Measurements from ENCODE around the gene MICU1. TPM values are rescaled to one million over a fixed set of nuclear protein-coding genes. Genes with fewer than 3 reads are reported as not detected.

Gene MICU1
- total RNA-seq, 2 experiments from 2014 or later, result 27.2 to 33.6 TPM

GRCh38 chr10:72416661-72417060, 209.2 kb downstream of the MICU1 start:
- ChIA-PET CTCF (ENCODE audit: unreplicated experiment) (no interaction called here), POLR2A (interaction anchor here (0.5 to 0.9 kb wide), 3 partner anchors 9 to 80 kb away, joined by 3 read pairs; no protein-coding TSS in a partner anchor)
- H3K27ac ChIP-seq (ENCODE audit: low read depth, low read length, poor library complexity, severe bottlenecking), result no peak overlapping the region
- H2AFZ ChIP-seq (ENCODE audit: low read length), result no peak overlapping the region
- H3K4me1 ChIP-seq (ENCODE audit: insufficient read depth, low read length, poor library complexity, severe bottlenecking), result no peaks in the 10 kb centered on the region
- intact Hi-C loops (cut with micrococcal nuclease; ENCODE audit: unreplicated experiment), result no loop called here
- H3K36me3 ChIP-seq (ENCODE audit: insufficient read depth, low read length), result no peaks in the 10 kb centered on the region
- no peaks in the 10 kb centered on the region for H3K9me2 ChIP-seq (ENCODE audit: insufficient read depth, low read length)
- H3K4me2 ChIP-seq (ENCODE audit: low read length), result no peak overlapping the region
- no peak for DNase-seq (ENCODE audit: low spot score)
- BruUV-seq (replicated peaks), result no TSS peak
- no peak for TF ChIP-seq EZH2phosphoT487 (IDR thresholded peaks at IDR 0.05; ENCODE audit: borderline replicate concordance, low read depth, low read length)
- TF ChIP-seq, protein P1, sequence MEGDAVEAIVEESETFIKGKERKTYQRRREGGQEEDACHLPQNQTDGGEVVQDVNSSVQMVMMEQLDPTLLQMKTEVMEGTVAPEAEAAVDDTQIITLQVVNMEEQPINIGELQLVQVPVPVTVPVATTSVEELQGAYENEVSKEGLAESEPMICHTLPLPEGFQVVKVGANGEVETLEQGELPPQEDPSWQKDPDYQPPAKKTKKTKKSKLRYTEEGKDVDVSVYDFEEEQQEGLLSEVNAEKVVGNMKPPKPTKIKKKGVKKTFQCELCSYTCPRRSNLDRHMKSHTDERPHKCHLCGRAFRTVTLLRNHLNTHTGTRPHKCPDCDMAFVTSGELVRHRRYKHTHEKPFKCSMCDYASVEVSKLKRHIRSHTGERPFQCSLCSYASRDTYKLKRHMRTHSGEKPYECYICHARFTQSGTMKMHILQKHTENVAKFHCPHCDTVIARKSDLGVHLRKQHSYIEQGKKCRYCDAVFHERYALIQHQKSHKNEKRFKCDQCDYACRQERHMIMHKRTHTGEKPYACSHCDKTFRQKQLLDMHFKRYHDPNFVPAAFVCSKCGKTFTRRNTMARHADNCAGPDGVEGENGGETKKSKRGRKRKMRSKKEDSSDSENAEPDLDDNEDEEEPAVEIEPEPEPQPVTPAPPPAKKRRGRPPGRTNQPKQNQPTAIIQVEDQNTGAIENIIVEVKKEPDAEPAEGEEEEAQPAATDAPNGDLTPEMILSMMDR (conservative IDR thresholded peaks at IDR 0.05; ENCODE audit: low read length), result no peak
- H3K4me3 ChIP-seq (ENCODE audit: low read depth, low read length, poor library complexity, severe bottlenecking), result no peak overlapping the region
- no peaks in the 10 kb centered on the region for H3K9me3 ChIP-seq (ENCODE audit: low read length)
- H4K20me1 ChIP-seq (ENCODE audit: insufficient read depth, low read length), result no peaks in the 10 kb centered on the region
- no peaks in the 10 kb centered on the region for H3K79me2 ChIP-seq (ENCODE audit: insufficient read depth, low read depth, low read length)

DNA sequence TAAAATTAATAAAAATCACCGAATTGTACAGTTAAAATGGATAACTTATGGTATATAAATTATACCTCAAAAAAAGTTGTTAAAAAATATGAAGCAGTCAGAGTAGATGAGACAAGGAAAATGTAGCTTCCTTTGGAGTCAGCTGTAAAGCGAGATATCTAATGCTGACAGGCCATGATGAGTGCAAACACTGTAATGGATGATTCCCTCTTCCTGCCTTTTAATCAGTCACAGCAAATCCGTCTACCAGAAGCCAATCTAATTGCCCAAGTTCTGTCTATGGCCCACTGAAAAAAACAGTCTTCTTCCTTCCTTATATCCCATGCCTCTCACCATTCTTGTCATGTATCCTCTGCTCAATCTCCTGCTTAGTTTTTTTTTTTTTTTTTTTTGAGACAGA, 211.2 kb downstream of the MICU1 start:
- Histone ChIP-seq H3K9me2 (ENCODE audit: insufficient read depth, low read length) (no peaks in the 10 kb centered on the region), H3K4me1 (ENCODE audit: insufficient read depth, low read length, poor library complexity, severe bottlenecking) (no peaks in the 10 kb centered on the region), H3K79me2 (ENCODE audit: insufficient read depth, low read depth, low read length) (no peaks in the 10 kb centered on the region), H3K27ac (ENCODE audit: low read depth, low read length, poor library complexity, severe bottlenecking) (no peak overlapping the region), H3K9me3 (ENCODE audit: low read length) (no peaks in the 10 kb centered on the region), H3K36me3 (ENCODE audit: insufficient read depth, low read length) (no peaks in the 10 kb centered on the region), H3K4me2 (ENCODE audit: low read length) (no peak overlapping the region), H2AFZ (ENCODE audit: low read length) (no peak overlapping the region), H3K4me3 (ENCODE audit: low read depth, low read length, poor library complexity, severe bottlenecking) (no peak overlapping the region), H4K20me1 (ENCODE audit: insufficient read depth, low read length) (no peaks in the 10 kb centered on the region)
- BruUV-seq (replicated peaks), result no TSS peak
- no peak for TF ChIP-seq EZH2phosphoT487 (IDR thresholded peaks at IDR 0.05; ENCODE audit: borderline replicate concordance, low read depth, low read length)
- TF ChIP-seq, protein P1 (conservative IDR thresholded peaks at IDR 0.05; ENCODE audit: low read length), result no peak
- ChIA-PET CTCF (ENCODE audit: unreplicated experiment) (no interaction called here), POLR2A (interaction anchor here (0.6 kb wide), 2 partner anchors 62 to 202 kb away, joined by 3 read pairs; no protein-coding TSS in a partner anchor)
- intact Hi-C loops (cut with micrococcal nuclease; ENCODE audit: unreplicated experiment), result no loop called here
- no peak for DNase-seq (ENCODE audit: low spot score)

DNA sequence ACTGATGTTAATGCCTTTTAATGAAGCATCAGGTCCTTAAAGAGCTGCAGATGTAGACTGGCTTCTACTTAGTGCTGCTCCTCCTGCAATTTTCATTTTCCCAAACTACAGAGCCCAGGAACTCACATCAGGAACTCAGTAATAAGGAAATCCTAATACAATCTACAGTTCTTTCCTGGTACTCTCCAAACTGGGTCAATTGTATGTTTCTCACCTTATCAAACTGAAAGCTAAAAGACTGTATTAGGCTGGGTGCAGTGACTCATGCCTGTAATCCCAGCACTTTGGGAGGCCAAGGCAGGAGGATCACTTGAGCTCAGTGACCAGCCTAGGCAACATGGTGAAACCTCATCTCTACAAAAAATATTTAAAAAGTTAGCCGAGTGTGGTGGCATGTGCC, 216.7 kb downstream of the MICU1 start:
- Histone ChIP-seq H3K4me3 (ENCODE audit: low read depth, low read length, poor library complexity, severe bottlenecking) (no peak overlapping the region), H4K20me1 (ENCODE audit: insufficient read depth, low read length) (no peaks in the 10 kb centered on the region), H3K36me3 (ENCODE audit: insufficient read depth, low read length) (no peaks in the 10 kb centered on the region), H3K4me2 (ENCODE audit: low read length) (no peak overlapping the region), H3K9me3 (ENCODE audit: low read length) (no peaks in the 10 kb centered on the region), H3K4me1 (ENCODE audit: insufficient read depth, low read length, poor library complexity, severe bottlenecking) (no peaks in the 10 kb centered on the region), H3K9me2 (ENCODE audit: insufficient read depth, low read length) (no peaks in the 10 kb centered on the region), H2AFZ (ENCODE audit: low read length) (no peak overlapping the region), H3K79me2 (ENCODE audit: insufficient read depth, low read depth, low read length) (no peaks in the 10 kb centered on the region), H3K27ac (ENCODE audit: low read depth, low read length, poor library complexity, severe bottlenecking) (no peak overlapping the region)
- no TSS peak for BruUV-seq (replicated peaks)
- TF ChIP-seq EZH2phosphoT487 (IDR thresholded peaks at IDR 0.05; ENCODE audit: borderline replicate concordance, low read depth, low read length), result no peak
- TF ChIP-seq, protein P1 (conservative IDR thresholded peaks at IDR 0.05; ENCODE audit: low read length), result no peak
- ChIA-PET CTCF (ENCODE audit: unreplicated experiment) (no interaction called here), POLR2A (interaction anchor here (1.1 kb wide), 1 partner anchor 53 kb away, joined by 3 read pairs; no protein-coding TSS in a partner anchor)
- intact Hi-C loops (cut with micrococcal nuclease; ENCODE audit: unreplicated experiment), result no loop called here
- no peak for DNase-seq (ENCODE audit: low spot score)

Data from OCI-LY7 (cell line).